Stimulated activated memory B cell treated with anti-CD40 and anti-IgM and Interleukin-4, amounts not matched to agents 10 μg/mL and 1 μg/mL and 100 μg/mL, for 72 hours (primary cell): ENCODE results near the gene DOCK10.

Experiments
- ATAC-seq: fragments of 150-1000 bp; cut with Tn5 transposase; 2 replicates; pipeline ENCODE4 v1.10.0; 2021
- H3K27ac Mint-ChIP-seq: one replicate; pipeline ENCODE4 v1.8.0; 2022; ENCODE audit warnings: mild to moderate bottlenecking, mixed read lengths
- H3K27me3 Mint-ChIP-seq: one replicate; pipeline ENCODE4 v1.8.0; 2022; ENCODE audit warnings: mixed read lengths
- H3K36me3 Mint-ChIP-seq: one replicate; pipeline ENCODE4 v1.8.0; 2022; ENCODE audit warnings: mixed read lengths
- H3K4me1 Mint-ChIP-seq: one replicate; pipeline ENCODE4 v1.8.0; 2022; ENCODE audit warnings: mixed read lengths
- H3K4me3 Mint-ChIP-seq: one replicate; pipeline ENCODE4 v1.8.0; 2022; ENCODE audit warnings: mild to moderate bottlenecking, moderate library complexity, mixed read lengths
- H3K9me3 Mint-ChIP-seq: one replicate; pipeline ENCODE4 v1.8.0; 2022; ENCODE audit warnings: mixed read lengths

The DOCK10 gene

GRCh38 chr2:224861266-224861665 lies 181.0 kb downstream of the DOCK10 start:
- ATAC-seq, result no peak
- no peak overlapping the region for H3K27ac Mint-ChIP-seq

GRCh38 chr2:224860786-224861185 lies 181.5 kb downstream of the DOCK10 start:
- H3K27me3 Mint-ChIP-seq, result no peaks in the 10 kb centered on the region
- no peak overlapping the region for H3K27ac Mint-ChIP-seq
- no peaks in the 10 kb centered on the region for H3K4me1 Mint-ChIP-seq
- ATAC-seq, result no peak
- peaks cover 40% of the 10 kb centered on the region for H3K36me3 Mint-ChIP-seq
- no peak overlapping the region for H3K4me3 Mint-ChIP-seq
- H3K9me3 Mint-ChIP-seq, result no peaks in the 10 kb centered on the region

More at GRCh38 chr2:224861266-224861665, 181.0 kb downstream of the DOCK10 start:
- no peaks in the 10 kb centered on the region for H3K27me3 Mint-ChIP-seq
- H3K36me3 Mint-ChIP-seq, result peaks cover 45% of the 10 kb centered on the region
- H3K4me3 Mint-ChIP-seq, result no peak overlapping the region
- H3K4me1 Mint-ChIP-seq, result no peaks in the 10 kb centered on the region
- no peaks in the 10 kb centered on the region for H3K9me3 Mint-ChIP-seq

- H3K27me3 Mint-ChIP-seq, result no peaks in the 10 kb centered on the region
- no peaks in the 10 kb centered on the region for H3K9me3 Mint-ChIP-seq
- H3K4me1 Mint-ChIP-seq, result no peaks in the 10 kb centered on the region
- no peak overlapping the region for H3K4me3 Mint-ChIP-seq
- ATAC-seq, result no peak
- H3K27ac Mint-ChIP-seq, result no peak overlapping the region
- H3K36me3 Mint-ChIP-seq, result peaks cover 66% of the 10 kb centered on the region
These were observed 190.5 kb downstream of the DOCK10 start for GRCh38 chr2:224851811-224852210.

GRCh38 chr2:224850081-224850480 lies 192.2 kb downstream of the DOCK10 start:
- H3K27ac Mint-ChIP-seq, result peak overlapping the region; percentile 14
- no peaks in the 10 kb centered on the region for H3K27me3 Mint-ChIP-seq
- no peak for ATAC-seq
- peaks cover 71% of the 10 kb centered on the region for H3K36me3 Mint-ChIP-seq
- no peak overlapping the region for H3K4me3 Mint-ChIP-seq
- no peaks in the 10 kb centered on the region for H3K9me3 Mint-ChIP-seq
- no peaks in the 10 kb centered on the region for H3K4me1 Mint-ChIP-seq

- no peaks in the 10 kb centered on the region for H3K4me1 Mint-ChIP-seq
- H3K27ac Mint-ChIP-seq, result no peak overlapping the region
- H3K4me3 Mint-ChIP-seq, result no peak overlapping the region
- peaks cover 72% of the 10 kb centered on the region for H3K36me3 Mint-ChIP-seq
- no peak for ATAC-seq
- no peaks in the 10 kb centered on the region for H3K27me3 Mint-ChIP-seq
- no peaks in the 10 kb centered on the region for H3K9me3 Mint-ChIP-seq
These were observed 193.0 kb downstream of the DOCK10 start for GRCh38 chr2:224849264-224849663.

GRCh38 chr2:224847961-224848850 lies 194.1 kb downstream of the DOCK10 start:
- H3K36me3 Mint-ChIP-seq, result peaks cover 81% of the 10 kb centered on the region
- H3K9me3 Mint-ChIP-seq, result no peaks in the 10 kb centered on the region
- no peaks in the 10 kb centered on the region for H3K4me1 Mint-ChIP-seq
- H3K4me3 Mint-ChIP-seq, result no peak overlapping the region
- no peak overlapping the region for H3K27ac Mint-ChIP-seq
- ATAC-seq, result no peak
- no peaks in the 10 kb centered on the region for H3K27me3 Mint-ChIP-seq

GRCh38 chr2:224847381-224847780 lies 194.9 kb downstream of the DOCK10 start:
- H3K9me3 Mint-ChIP-seq, result no peaks in the 10 kb centered on the region
- H3K27ac Mint-ChIP-seq, result no peak overlapping the region
- H3K4me1 Mint-ChIP-seq, result no peaks in the 10 kb centered on the region
- no peaks in the 10 kb centered on the region for H3K27me3 Mint-ChIP-seq
- H3K4me3 Mint-ChIP-seq, result no peak overlapping the region
- ATAC-seq, result no peak
- peaks cover 89% of the 10 kb centered on the region for H3K36me3 Mint-ChIP-seq

- Mint-ChIP-seq H3K4me3 (no peak overlapping the region), H3K9me3 (no peaks in the 10 kb centered on the region), H3K36me3 (peaks cover 89% of the 10 kb centered on the region), H3K27ac (no peak overlapping the region), H3K27me3 (no peaks in the 10 kb centered on the region), H3K4me1 (no peaks in the 10 kb centered on the region)
- ATAC-seq, result no peak
These were observed 195.6 kb downstream of the DOCK10 start for GRCh38 chr2:224846686-224847085.

GRCh38 chr2:224846161-224846560 lies 196.1 kb downstream of the DOCK10 start:
- Mint-ChIP-seq H3K4me3 (no peak overlapping the region), H3K9me3 (no peaks in the 10 kb centered on the region), H3K27me3 (no peaks in the 10 kb centered on the region), H3K36me3 (peaks cover 89% of the 10 kb centered on the region), H3K27ac (no peak overlapping the region), H3K4me1 (no peaks in the 10 kb centered on the region)
- ATAC-seq, result no peak

GRCh38 chr2:224843141-224843540 lies 199.1 kb downstream of the DOCK10 start:
- Mint-ChIP-seq H3K4me1 (no peaks in the 10 kb centered on the region), H3K27ac (peak overlapping the region; percentile 1), H3K36me3 (peaks cover 92% of the 10 kb centered on the region), H3K9me3 (peaks cover 3% of the 10 kb centered on the region), H3K27me3 (no peaks in the 10 kb centered on the region), H3K4me3 (no peak overlapping the region)
- ATAC-seq, result no peak

GRCh38 chr2:224841910-224842309 lies 200.4 kb downstream of the DOCK10 start:
- H3K4me1 Mint-ChIP-seq, result no peaks in the 10 kb centered on the region
- H3K27ac Mint-ChIP-seq, result no peak overlapping the region
- H3K9me3 Mint-ChIP-seq, result peaks cover 3% of the 10 kb centered on the region
- H3K27me3 Mint-ChIP-seq, result no peaks in the 10 kb centered on the region
- H3K36me3 Mint-ChIP-seq, result peaks cover 92% of the 10 kb centered on the region
- no peak for ATAC-seq
- H3K4me3 Mint-ChIP-seq, result no peak overlapping the region

GRCh38 chr2:224838335-224838734 lies 203.9 kb downstream of the DOCK10 start:
- Mint-ChIP-seq H3K4me1 (no peaks in the 10 kb centered on the region), H3K36me3 (peaks cover 82% of the 10 kb centered on the region), H3K4me3 (no peak overlapping the region), H3K27ac (no peak overlapping the region), H3K9me3 (peaks cover 3% of the 10 kb centered on the region), H3K27me3 (no peaks in the 10 kb centered on the region)
- ATAC-seq, result no peak

GRCh38 chr2:224837558-224837957 lies 204.7 kb downstream of the DOCK10 start:
- Mint-ChIP-seq H3K9me3 (peaks cover 3% of the 10 kb centered on the region), H3K27me3 (no peaks in the 10 kb centered on the region), H3K27ac (no peak overlapping the region), H3K36me3 (peaks cover 82% of the 10 kb centered on the region), H3K4me1 (no peaks in the 10 kb centered on the region), H3K4me3 (no peak overlapping the region)
- ATAC-seq, result no peak

GRCh38 chr2:224837066-224837465 lies 205.2 kb downstream of the DOCK10 start:
- peaks cover 82% of the 10 kb centered on the region for H3K36me3 Mint-ChIP-seq
- H3K4me1 Mint-ChIP-seq, result no peaks in the 10 kb centered on the region
- ATAC-seq, result no peak
- H3K27ac Mint-ChIP-seq, result no peak overlapping the region
- no peak overlapping the region for H3K4me3 Mint-ChIP-seq
- no peaks in the 10 kb centered on the region for H3K27me3 Mint-ChIP-seq
- peaks cover 3% of the 10 kb centered on the region for H3K9me3 Mint-ChIP-seq

- no peaks in the 10 kb centered on the region for H3K27me3 Mint-ChIP-seq
- H3K27ac Mint-ChIP-seq, result no peak overlapping the region
- H3K4me3 Mint-ChIP-seq, result no peak overlapping the region
- peaks cover 3% of the 10 kb centered on the region for H3K9me3 Mint-ChIP-seq
- H3K36me3 Mint-ChIP-seq, result peaks cover 82% of the 10 kb centered on the region
- ATAC-seq, result no peak
- no peaks in the 10 kb centered on the region for H3K4me1 Mint-ChIP-seq
These were observed 206.0 kb downstream of the DOCK10 start for GRCh38 chr2:224836263-224836662.

GRCh38 chr2:224835405-224835804 lies 206.9 kb downstream of the DOCK10 start:
- H3K27me3 Mint-ChIP-seq, result no peaks in the 10 kb centered on the region
- no peak overlapping the region for H3K4me3 Mint-ChIP-seq
- H3K4me1 Mint-ChIP-seq, result no peaks in the 10 kb centered on the region
- H3K27ac Mint-ChIP-seq, result no peak overlapping the region
- H3K9me3 Mint-ChIP-seq, result no peaks in the 10 kb centered on the region
- H3K36me3 Mint-ChIP-seq, result peaks cover 74% of the 10 kb centered on the region
- ATAC-seq, result no peak
